CD4-positive, alpha-beta memory T cell (primary cell): ENCODE results near the gene BARHL1. TPM values are rescaled to one million over a fixed set of nuclear protein-coding genes. Genes with fewer than 3 reads are reported as not detected.
A peak's percentile ranks its signal among the peaks of the same experiment; 100 is the strongest.

Experiments
- CTCF ChIA-PET: fragments of 350-600 bp; sonication (Branson Sonifier 250); formaldehyde crosslinking; loops from one replicate; lab custom pipeline; 2021; ENCODE audit warnings: inconsistent platforms; ENCODE audit not compliant: partially characterized antibody; lab: Charles Lee
- POLR2A ChIA-PET: fragments of 350-600 bp; sonication (Branson Sonifier 250); formaldehyde crosslinking; loops from one replicate; lab custom pipeline; 2021; ENCODE audit not compliant: partially characterized antibody; lab: Charles Lee
- DNase-seq, 5 donors: peaks; one replicate each; pipeline versions ENCODE4 v3.0.0 to v3.0.0-alpha.2; 2020 to 2022; ENCODE audit warnings: mixed read lengths in 1 of 5
- H3K27ac ChIP-seq: one replicate; pipeline ENCODE4 v1.7.0; 2013; ENCODE audit warnings: low read depth, low read length
- H3K27me3 ChIP-seq: 2 replicates; pipeline ENCODE4 v1.7.0; 2013; ENCODE audit warnings: mild to moderate bottlenecking, low read length, moderate library complexity; ENCODE audit not compliant: insufficient read depth
- H3K36me3 ChIP-seq: 2 replicates; pipeline ENCODE4 v1.7.0; 2013; ENCODE audit warnings: mild to moderate bottlenecking, low read length, moderate library complexity; ENCODE audit not compliant: insufficient read depth
- H3K4me1 ChIP-seq: 2 replicates; pipeline ENCODE4 v1.7.0; 2013; ENCODE audit warnings: mild to moderate bottlenecking, low read length, moderate library complexity; ENCODE audit not compliant: insufficient read depth
- H3K4me3 ChIP-seq, 2 donors: one replicate each; pipeline ENCODE4 v1.7.0; 2013; ENCODE audit warnings: low read length in 2 of 2, mild to moderate bottlenecking in 1 of 2
- H3K9me3 ChIP-seq, 2 donors: one replicate each; pipeline ENCODE4 v1.7.0; 2013; ENCODE audit warnings: low read length in 2 of 2, control low read depth in 1 of 2; ENCODE audit not compliant: control insufficient read depth in 1 of 2
- H3K27ac Mint-ChIP-seq, 7 donors: one replicate each; pipeline ENCODE4 v1.8.0; 2020 to 2021; ENCODE audit warnings: mixed read lengths in 7 of 7, mild to moderate bottlenecking in 6 of 7, inconsistent platforms in 3 of 7, moderate library complexity in 3 of 7
- H3K27me3 Mint-ChIP-seq, 2 donors: one replicate each; pipeline ENCODE4 v1.8.0; 2020 to 2021; ENCODE audit warnings: mixed read lengths in 2 of 2
- H3K36me3 Mint-ChIP-seq, 2 donors: one replicate each; pipeline ENCODE4 v1.8.0; 2020 to 2021; ENCODE audit warnings: mixed read lengths in 2 of 2, inconsistent platforms in 1 of 2, mild to moderate bottlenecking in 1 of 2
- H3K4me1 Mint-ChIP-seq, 4 donors: one replicate each; pipeline ENCODE4 v1.8.0; 2020 to 2021; ENCODE audit warnings: mixed read lengths in 4 of 4, mild to moderate bottlenecking in 1 of 4
- H3K4me3 Mint-ChIP-seq, 8 donors: one replicate each; pipeline ENCODE4 v1.8.0; 2020 to 2021; ENCODE audit warnings: mixed read lengths in 8 of 8, mild to moderate bottlenecking in 7 of 8, moderate library complexity in 6 of 8, inconsistent platforms in 3 of 8
- H3K9me3 Mint-ChIP-seq, 8 donors: one replicate each; pipeline ENCODE4 v1.8.0; 2020 to 2021; ENCODE audit warnings: mixed read lengths in 8 of 8, mild to moderate bottlenecking in 5 of 8, inconsistent platforms in 3 of 8, moderate library complexity in 1 of 8
- intact Hi-C: fragments of 100-400 bp; cut with micrococcal nuclease; formaldehyde crosslinking; loops from one replicate; pipeline ENCODE4 v1.15.1; 2023
- polyA plus RNA-seq, 2 donors: library from polyadenylated mRNA; unstranded; fragments of 300-500 nt; fragmentation: Illumina TruSeq; gene quantifications; one replicate each; pipeline ENCODE4 v1.2.3, GENCODE V29; 2021
- total RNA-seq, 2 experiments: library from RNA; stranded (reverse); gene quantifications; one replicate each; pipeline ENCODE4 v1.2.3, GENCODE V29; 2021

The BARHL1 gene
- total and polyA plus RNA-seq, 4 experiments from 2014 or later = not detected

DNA sequence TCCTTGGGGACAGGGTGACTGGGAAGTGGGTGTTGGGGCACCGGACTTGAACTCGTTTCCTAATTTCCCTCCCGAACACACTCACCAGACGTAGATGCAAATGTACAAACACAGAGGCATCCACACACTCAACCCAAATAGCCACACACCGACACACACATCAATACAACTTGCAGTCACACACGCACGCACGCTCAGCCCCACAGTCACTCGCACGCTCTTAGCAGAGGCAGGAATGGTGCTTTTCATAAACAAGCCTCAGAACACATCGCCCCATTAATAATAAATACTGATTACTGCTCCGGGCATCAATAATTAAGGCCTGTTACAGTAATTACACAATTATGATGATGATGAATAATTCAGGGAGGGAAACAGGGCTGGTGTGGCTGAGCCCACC, 5.7 kb downstream of the BARHL1 start:
- no peak for DNase-seq
- CTCF ChIA-PET = no interaction called here
- POLR2A ChIA-PET = no interaction called here
- Mint-ChIP-seq H3K4me3 (peak overlapping the region in 1 of 8 donors; percentile 38), H3K4me1 (peaks cover 0 to 15% (median 7%) of the 10 kb centered on the region in 4 donors), H3K9me3 (peaks cover 0 to 11% (median 0%) of the 10 kb centered on the region in 8 donors), H3K27me3 (peaks cover 42 to 50% of the 10 kb centered on the region in 2 donors), H3K36me3 (peaks cover 5 to 9% of the 10 kb centered on the region in 2 donors), H3K27ac (peak overlapping the region in 2 of 7 donors; percentile 19 to 23)
- Histone ChIP-seq H3K27ac (no peak overlapping the region), H3K27me3 (peaks cover 57% of the 10 kb centered on the region), H3K4me3 (no peak overlapping the region), H3K9me3 (no peaks in the 10 kb centered on the region), H3K4me1 (no peaks in the 10 kb centered on the region), H3K36me3 (no peaks in the 10 kb centered on the region)
- intact Hi-C loops = no loop called here

DNA sequence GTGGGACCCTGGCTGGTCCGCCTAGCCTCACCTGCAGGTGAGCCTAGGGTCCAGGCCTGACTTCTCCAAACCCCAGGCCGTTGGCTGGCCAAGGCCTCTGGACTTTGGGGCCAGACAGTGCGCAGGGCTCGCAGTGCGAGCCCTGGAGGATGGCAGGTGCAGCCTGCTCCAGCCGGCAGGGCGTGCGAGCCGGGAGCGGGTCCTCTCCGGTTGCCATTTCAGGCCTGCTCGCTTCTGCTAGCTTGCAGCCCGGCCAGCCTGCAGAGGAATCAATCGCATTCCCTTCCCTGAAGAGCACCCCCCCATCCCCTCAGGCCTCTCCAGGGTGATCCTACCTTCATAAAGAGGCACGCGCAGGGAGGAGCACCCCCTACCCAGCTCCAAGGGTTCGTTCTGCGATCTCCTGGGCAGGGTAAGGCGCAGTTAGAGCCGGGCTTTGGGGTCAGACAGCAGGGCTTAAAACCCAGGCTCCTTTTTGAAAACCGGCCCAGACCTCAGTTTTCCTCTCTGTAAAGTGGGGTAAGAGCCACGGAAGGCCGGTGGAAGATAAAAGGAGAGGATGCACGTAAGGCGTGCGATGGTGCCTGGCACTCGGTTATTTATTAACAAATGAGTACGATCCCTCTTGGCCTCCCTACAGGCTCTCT, 6.2 kb downstream of the BARHL1 start:
- Histone ChIP-seq H3K9me3 (no peaks in the 10 kb centered on the region), H3K36me3 (no peaks in the 10 kb centered on the region), H3K27ac (no peak overlapping the region), H3K27me3 (peaks cover 52% of the 10 kb centered on the region), H3K4me3 (no peak overlapping the region), H3K4me1 (no peaks in the 10 kb centered on the region)
- Mint-ChIP-seq H3K36me3 (peaks cover 9 to 14% of the 10 kb centered on the region in 2 donors), H3K27ac (peak overlapping the region in 2 of 7 donors; percentile 19 to 23), H3K4me3 (no peak overlapping the region), H3K27me3 (peaks cover 38 to 46% of the 10 kb centered on the region in 2 donors), H3K4me1 (peaks cover 0 to 15% (median 7%) of the 10 kb centered on the region in 4 donors), H3K9me3 (peaks cover 0 to 9% (median 0%) of the 10 kb centered on the region in 8 donors)
- DNase-seq = no peak
- intact Hi-C loops = no loop called here
- POLR2A ChIA-PET = no interaction called here
- CTCF ChIA-PET = no interaction called here

- H3K27ac Mint-ChIP-seq = peak overlapping the region in 1 of 7 donors; percentile 52
- H3K4me3 Mint-ChIP-seq = no peak overlapping the region
- Histone ChIP-seq H3K4me1 (no peaks in the 10 kb centered on the region), H3K36me3 (no peaks in the 10 kb centered on the region), H3K27me3 (peaks cover 46% of the 10 kb centered on the region), H3K4me3 (no peak overlapping the region), H3K9me3 (no peaks in the 10 kb centered on the region), H3K27ac (no peak overlapping the region)
- POLR2A ChIA-PET = no interaction called here
- H3K4me1 Mint-ChIP-seq = peaks cover 0 to 15% (median 7%) of the 10 kb centered on the region in 4 donors
- CTCF ChIA-PET = no interaction called here
- no peak for DNase-seq
- H3K9me3 Mint-ChIP-seq = peaks cover 0 to 7% (median 0%) of the 10 kb centered on the region in 8 donors
- H3K27me3 Mint-ChIP-seq = peaks cover 35 to 43% of the 10 kb centered on the region in 2 donors
- peaks cover 12 to 22% of the 10 kb centered on the region in 2 donors for H3K36me3 Mint-ChIP-seq
- intact Hi-C loops = no loop called here
These were observed 7.0 kb downstream of the BARHL1 start for GRCh38 chr9:132589148-132590036.

DNA sequence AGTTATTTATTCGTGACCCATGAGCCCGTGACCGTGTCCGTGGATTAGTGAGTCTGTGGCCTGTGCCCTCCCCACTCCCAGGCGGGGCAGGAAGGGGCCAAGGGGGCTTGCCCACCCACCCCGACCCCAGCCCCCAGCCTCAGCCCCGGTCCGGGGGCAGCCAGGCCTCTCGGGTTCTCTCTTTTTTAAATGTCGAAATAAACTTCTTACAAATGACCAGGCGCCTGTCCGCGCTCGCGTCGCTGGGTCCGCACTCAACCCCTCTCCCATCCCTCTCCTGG, 7.6 kb downstream of the BARHL1 start:
- Mint-ChIP-seq H3K9me3 (peaks cover 0 to 6% (median 0%) of the 10 kb centered on the region in 8 donors), H3K27me3 (peaks cover 30 to 37% of the 10 kb centered on the region in 2 donors), H3K36me3 (peaks cover 18 to 28% of the 10 kb centered on the region in 2 donors), H3K4me1 (peaks cover 0 to 15% (median 7%) of the 10 kb centered on the region in 4 donors), H3K27ac (peak overlapping the region in 1 of 7 donors; percentile 52), H3K4me3 (no peak overlapping the region)
- intact Hi-C loops = no loop called here
- DNase-seq = no peak
- H3K27me3 ChIP-seq = peaks cover 40% of the 10 kb centered on the region
- CTCF ChIA-PET = no interaction called here
- POLR2A ChIA-PET = no interaction called here
- H3K9me3 ChIP-seq = no peaks in the 10 kb centered on the region
- H3K27ac ChIP-seq = no peak overlapping the region
- H3K4me3 ChIP-seq = no peak overlapping the region
- H3K4me1 ChIP-seq = no peaks in the 10 kb centered on the region
- peaks cover under 1% of the 10 kb centered on the region for H3K36me3 ChIP-seq

GRCh38 chr9:132590318-132591182, 8.1 kb downstream of the BARHL1 start:
- CTCF ChIA-PET = no interaction called here
- Histone ChIP-seq H3K4me1 (no peaks in the 10 kb centered on the region), H3K4me3 (no peak overlapping the region), H3K27me3 (peaks cover 34% of the 10 kb centered on the region), H3K36me3 (peaks cover 6% of the 10 kb centered on the region), H3K9me3 (no peaks in the 10 kb centered on the region), H3K27ac (no peak overlapping the region)
- Mint-ChIP-seq H3K27ac (no peak overlapping the region), H3K36me3 (peaks cover 22 to 33% of the 10 kb centered on the region in 2 donors), H3K4me3 (no peak overlapping the region), H3K27me3 (peaks cover 28 to 35% of the 10 kb centered on the region in 2 donors), H3K4me1 (peaks cover 0 to 15% (median 7%) of the 10 kb centered on the region in 4 donors), H3K9me3 (peaks cover 0 to 6% (median 0%) of the 10 kb centered on the region in 8 donors)
- POLR2A ChIA-PET = no interaction called here
- intact Hi-C loops = no loop called here
- no peak for DNase-seq

DNA sequence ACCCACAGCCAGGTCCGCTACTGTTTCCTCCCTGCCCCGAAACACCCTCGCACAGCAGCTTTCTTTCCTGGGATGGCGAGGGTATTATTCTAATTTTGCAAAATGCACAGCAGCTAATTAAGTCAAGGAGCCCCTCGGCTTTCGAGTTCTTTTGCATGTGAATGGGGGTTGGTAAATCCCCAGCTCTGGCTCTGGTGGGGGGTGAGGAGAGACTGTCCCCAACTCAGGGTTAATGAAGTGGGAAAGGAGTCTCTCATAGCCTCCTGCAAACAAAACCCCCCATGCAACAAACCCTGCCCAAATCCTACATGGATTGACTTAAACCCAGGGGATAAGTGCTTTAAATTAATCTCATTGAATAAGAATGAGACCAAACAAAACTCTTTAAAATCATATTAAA, 8.8 kb downstream of the BARHL1 start:
- peaks cover 0 to 4% (median 0%) of the 10 kb centered on the region in 8 donors for H3K9me3 Mint-ChIP-seq
- H3K27ac Mint-ChIP-seq = no peak overlapping the region
- Histone ChIP-seq H3K27me3 (peaks cover 27% of the 10 kb centered on the region), H3K4me1 (no peaks in the 10 kb centered on the region), H3K9me3 (no peaks in the 10 kb centered on the region), H3K27ac (no peak overlapping the region), H3K4me3 (no peak overlapping the region), H3K36me3 (peaks cover 6% of the 10 kb centered on the region)
- H3K27me3 Mint-ChIP-seq = peaks cover 21 to 28% of the 10 kb centered on the region in 2 donors
- CTCF ChIA-PET = no interaction called here
- POLR2A ChIA-PET = no interaction called here
- H3K4me1 Mint-ChIP-seq = peaks cover 0 to 10% (median 7%) of the 10 kb centered on the region in 4 donors
- intact Hi-C loops = no loop called here
- peaks cover 27 to 36% of the 10 kb centered on the region in 2 donors for H3K36me3 Mint-ChIP-seq
- H3K4me3 Mint-ChIP-seq = no peak overlapping the region
- no peak for DNase-seq
